Measurements from ENCODE around the gene SPEF2. TPM values are rescaled to one million over a fixed set of nuclear protein-coding genes. Genes with fewer than 3 reads are reported as not detected.
A peak's percentile ranks its signal among the peaks of the same experiment; 100 is the strongest.

Gene SPEF2
- total RNA-seq, 3 donors from 2014 or later, result 8.2 to 35.9 (median 11.5) TPM

GRCh38 chr5:35771839-35772238, 154.2 kb downstream of the SPEF2 start:
- H3K36me3 ChIP-seq, result no peaks in the 10 kb centered on the region
- no peaks in the 10 kb centered on the region for H3K4me1 ChIP-seq
- no peak for DNase-seq (ENCODE audit: low spot score in 2 of 2)
- H3K9me3 ChIP-seq, result no peaks in the 10 kb centered on the region
- no peak overlapping the region for H3K27ac ChIP-seq
- TF ChIP-seq POLR2AphosphoS5 (IDR thresholded peaks at IDR 0.05) (no peak), POLR2A (IDR thresholded peaks at IDR 0.05) (no peak), CTCF (IDR thresholded peaks at IDR 0.05) (no peak)
- no peak overlapping the region for H3K4me3 ChIP-seq
- no peaks in the 10 kb centered on the region for H3K27me3 ChIP-seq
- intact Hi-C loops (cut with DNase I; ENCODE audit: low total_unique reads), result loop anchor here (10.0 kb wide), 1 partner anchor 153 kb away; no protein-coding TSS in a partner anchor

GRCh38 chr5:35773967-35774366, 156.3 kb downstream of the SPEF2 start:
- TF ChIP-seq POLR2AphosphoS5 (IDR thresholded peaks at IDR 0.05) (no peak), POLR2A (IDR thresholded peaks at IDR 0.05) (no peak), CTCF (IDR thresholded peaks at IDR 0.05) (no peak)
- no peaks in the 10 kb centered on the region for H3K36me3 ChIP-seq
- H3K4me1 ChIP-seq, result no peaks in the 10 kb centered on the region
- DNase-seq (ENCODE audit: low spot score in 2 of 2), result no peak
- no peaks in the 10 kb centered on the region for H3K9me3 ChIP-seq
- H3K27me3 ChIP-seq, result no peaks in the 10 kb centered on the region
- no peak overlapping the region for H3K27ac ChIP-seq
- intact Hi-C loops (cut with DNase I; ENCODE audit: low total_unique reads), result loop anchor here (10.0 kb wide), 1 partner anchor 151 kb away; no protein-coding TSS in a partner anchor
- H3K4me3 ChIP-seq, result no peak overlapping the region

- intact Hi-C loops (cut with DNase I; ENCODE audit: low total_unique reads), result loop anchor here (10.0 kb wide), 1 partner anchor 148 kb away; no protein-coding TSS in a partner anchor
- H3K4me1 ChIP-seq, result no peaks in the 10 kb centered on the region
- H3K27ac ChIP-seq, result no peak overlapping the region
- DNase-seq (ENCODE audit: low spot score in 2 of 2), result no peak
- no peak overlapping the region for H3K4me3 ChIP-seq
- H3K36me3 ChIP-seq, result no peaks in the 10 kb centered on the region
- TF ChIP-seq POLR2A (IDR thresholded peaks at IDR 0.05), result no peak
- no peak for TF ChIP-seq CTCF (IDR thresholded peaks at IDR 0.05)
- TF ChIP-seq POLR2AphosphoS5 (IDR thresholded peaks at IDR 0.05), result no peak
- no peaks in the 10 kb centered on the region for H3K27me3 ChIP-seq
- H3K9me3 ChIP-seq, result no peaks in the 10 kb centered on the region
These were observed 159.1 kb downstream of the SPEF2 start for GRCh38 chr5:35776757-35777156.

GRCh38 chr5:35777358-35778087, 159.9 kb downstream of the SPEF2 start:
- intact Hi-C loops (cut with DNase I; ENCODE audit: low total_unique reads), result loop anchor here (10.0 kb wide), 1 partner anchor 147 kb away; no protein-coding TSS in a partner anchor
- Histone ChIP-seq H3K9me3 (no peaks in the 10 kb centered on the region), H3K27ac (no peak overlapping the region), H3K4me1 (no peaks in the 10 kb centered on the region), H3K4me3 (no peak overlapping the region), H3K36me3 (no peaks in the 10 kb centered on the region), H3K27me3 (no peaks in the 10 kb centered on the region)
- peak in 1 of 3 donors; percentile 36 for TF ChIP-seq CTCF (IDR thresholded peaks at IDR 0.05)
- TF ChIP-seq POLR2AphosphoS5 (IDR thresholded peaks at IDR 0.05), result no peak
- peak; percentile 19 to 53 for DNase-seq (ENCODE audit: low spot score in 2 of 2)

DNA sequence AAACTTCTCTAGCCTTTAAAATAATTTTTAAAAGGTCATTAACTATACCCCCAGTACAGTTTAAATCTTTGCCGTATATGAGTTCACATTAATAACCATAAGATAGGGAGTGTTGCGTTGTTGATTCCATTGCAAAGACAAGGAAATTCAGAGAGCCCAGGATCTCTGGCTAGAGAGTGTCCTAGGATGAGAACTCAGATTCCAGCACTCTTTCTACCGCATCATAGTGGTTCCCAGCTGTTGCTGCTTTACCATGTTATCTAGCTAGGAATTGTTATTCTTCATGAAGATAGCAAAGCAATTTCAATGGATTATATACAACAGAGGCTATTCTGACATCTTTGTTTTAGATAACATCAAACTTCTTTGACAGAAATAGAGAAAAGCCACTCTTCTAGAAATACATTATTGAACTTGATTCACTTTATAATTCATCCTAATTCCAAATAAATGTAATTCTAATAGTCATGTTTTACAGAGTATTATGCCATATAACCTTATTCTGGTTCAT, 160.7 kb downstream of the SPEF2 start:
- no peaks in the 10 kb centered on the region for H3K4me1 ChIP-seq
- TF ChIP-seq CTCF (IDR thresholded peaks at IDR 0.05) (no peak), POLR2A (IDR thresholded peaks at IDR 0.05) (no peak), POLR2AphosphoS5 (IDR thresholded peaks at IDR 0.05) (no peak)
- no peak overlapping the region for H3K27ac ChIP-seq
- DNase-seq (ENCODE audit: low spot score in 2 of 2), result no peak
- no peaks in the 10 kb centered on the region for H3K9me3 ChIP-seq
- no peaks in the 10 kb centered on the region for H3K36me3 ChIP-seq
- H3K27me3 ChIP-seq, result no peaks in the 10 kb centered on the region
- intact Hi-C loops (cut with DNase I; ENCODE audit: low total_unique reads), result loop anchor here (10.0 kb wide), 1 partner anchor 146 kb away; no protein-coding TSS in a partner anchor
- no peak overlapping the region for H3K4me3 ChIP-seq
